22Rv1 (cell line): Measurements from ENCODE around the gene CLEC4F.

ENCODE experiments used
- H3K27ac ChIP-seq: fragments of 450-650 bp; 2 replicates; pipeline ENCODE4 v1.5.1; 2017
- CTCF ChIP-seq: fragments of 450-650 bp; IDR thresholded peaks from 2 replicates; pipeline ENCODE4 v1.5.1; 2017; ENCODE audit warnings: mild to moderate bottlenecking
- ZFX ChIP-seq: fragments of 450-650 bp; IDR thresholded peaks from 2 replicates; pipeline ENCODE4 v1.6.1; 2017; ENCODE audit warnings: antibody characterized with exemption, borderline replicate concordance

Gene CLEC4F

GRCh38 chr2:70850925-70851324 lies 30.5 kb upstream of the CLEC4F start:
- TF ChIP-seq ZFX: no peak
- no peak for TF ChIP-seq CTCF
- no peak overlapping the region for H3K27ac ChIP-seq

- no peak overlapping the region for H3K27ac ChIP-seq
- TF ChIP-seq ZFX (no peak), CTCF (no peak)
Measured at GRCh38 chr2:70842401-70842800, 22.0 kb upstream of the CLEC4F start.

- H3K27ac ChIP-seq: no peak overlapping the region
- no peak for TF ChIP-seq ZFX
- no peak for TF ChIP-seq CTCF
Measured at GRCh38 chr2:70837980-70838925, 17.9 kb upstream of the CLEC4F start.

GRCh38 chr2:70835643-70836042 lies 15.2 kb upstream of the CLEC4F start, which contains the start of gene CD207:
Gene CD207, minus strand, starts transcription at chr2:70835816. Its CDS starts 40 bp downstream, at chr2:70835776.
- no peak for TF ChIP-seq CTCF
- no peak for TF ChIP-seq ZFX
- no peak within 1 kb of the TSS for H3K27ac ChIP-seq

GRCh38 chr2:70834881-70835280 lies 14.5 kb upstream of the CLEC4F start:
- no peak for TF ChIP-seq ZFX
- TF ChIP-seq CTCF: no peak

GRCh38 chr2:70834106-70834505 lies 13.7 kb upstream of the CLEC4F start:
- no peak overlapping the region for H3K27ac ChIP-seq
- TF ChIP-seq CTCF: no peak
- no peak for TF ChIP-seq ZFX

More at GRCh38 chr2:70834881-70835280, 14.5 kb upstream of the CLEC4F start:
- no peak overlapping the region for H3K27ac ChIP-seq

- TF ChIP-seq CTCF (no peak), ZFX (no peak)
- no peak overlapping the region for H3K27ac ChIP-seq
Measured at GRCh38 chr2:70833246-70833645, 12.8 kb upstream of the CLEC4F start.
